Inferior parietal cortex (tissue), 1 donor: ENCODE data around the gene OLFM1.

Experiments used
- DNase-seq: peaks from one replicate; pipeline ENCODE4 v3.0.0-alpha.2; 2016; ENCODE audit errors: extremely low spot score

OLFM1 gene

GRCh38 chr9:135076876-135077430 lies 10.5 kb upstream of the OLFM1 start:
- DNase-seq: no peak

DNA sequence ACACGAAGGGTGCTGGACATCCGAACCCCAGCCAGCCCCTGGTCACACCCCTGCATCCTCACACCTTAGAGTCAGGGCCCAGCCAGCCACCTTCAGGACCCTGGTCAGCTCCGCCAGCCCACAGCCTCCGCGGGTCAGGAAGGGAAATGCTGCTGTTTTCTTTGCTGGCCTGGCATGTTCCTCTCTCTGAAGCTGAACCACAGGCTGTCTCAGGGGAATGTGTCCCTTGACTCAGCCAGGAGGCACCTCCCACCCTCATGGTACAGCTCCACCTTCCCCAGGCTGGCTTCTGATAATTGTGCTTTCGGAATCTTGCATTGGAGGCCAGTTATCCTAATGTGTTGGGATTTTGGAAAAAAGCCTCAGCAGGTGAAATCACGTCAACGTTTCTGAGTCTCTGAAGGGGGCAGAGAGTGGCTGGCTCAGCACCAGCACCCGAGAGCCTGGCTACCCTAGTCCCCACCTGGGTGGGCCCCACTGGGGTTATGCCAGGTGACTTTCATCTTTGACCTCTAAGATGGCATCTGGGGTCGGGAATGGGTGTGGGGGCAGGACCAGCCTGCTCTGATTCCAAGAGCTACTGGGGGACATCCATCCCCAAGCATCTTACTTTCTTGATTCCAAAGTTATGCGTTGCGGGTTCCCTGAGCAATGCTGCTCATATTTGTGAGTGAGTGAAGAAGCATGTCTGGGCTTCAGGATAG lies 9.8 kb upstream of the OLFM1 start:
- no peak for DNase-seq

- DNase-seq: no peak
These were observed 9.1 kb upstream of the OLFM1 start for GRCh38 chr9:135078361-135078821.

- no peak for DNase-seq
These were observed 8.4 kb upstream of the OLFM1 start for GRCh38 chr9:135079018-135079417.

DNA sequence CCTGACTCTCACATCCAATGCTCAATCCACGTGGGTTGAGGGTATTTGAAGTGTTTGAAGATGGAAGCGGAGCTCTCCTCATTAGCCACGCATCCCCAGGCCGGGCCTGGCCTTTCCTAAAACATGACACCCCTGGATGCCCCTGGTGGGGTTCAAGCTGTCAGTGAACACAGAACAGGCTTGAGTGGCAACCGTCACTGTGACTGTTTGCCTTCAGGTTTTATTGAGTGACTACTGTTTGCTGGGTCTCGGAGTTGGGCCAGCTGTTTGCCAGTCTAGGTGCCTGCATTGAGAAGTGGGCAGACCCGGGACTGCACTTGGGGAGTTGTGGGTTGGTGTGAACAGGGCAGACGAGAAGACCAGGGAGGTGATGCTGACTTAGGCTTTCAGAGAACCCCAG lies 7.8 kb upstream of the OLFM1 start:
- no peak for DNase-seq

DNA sequence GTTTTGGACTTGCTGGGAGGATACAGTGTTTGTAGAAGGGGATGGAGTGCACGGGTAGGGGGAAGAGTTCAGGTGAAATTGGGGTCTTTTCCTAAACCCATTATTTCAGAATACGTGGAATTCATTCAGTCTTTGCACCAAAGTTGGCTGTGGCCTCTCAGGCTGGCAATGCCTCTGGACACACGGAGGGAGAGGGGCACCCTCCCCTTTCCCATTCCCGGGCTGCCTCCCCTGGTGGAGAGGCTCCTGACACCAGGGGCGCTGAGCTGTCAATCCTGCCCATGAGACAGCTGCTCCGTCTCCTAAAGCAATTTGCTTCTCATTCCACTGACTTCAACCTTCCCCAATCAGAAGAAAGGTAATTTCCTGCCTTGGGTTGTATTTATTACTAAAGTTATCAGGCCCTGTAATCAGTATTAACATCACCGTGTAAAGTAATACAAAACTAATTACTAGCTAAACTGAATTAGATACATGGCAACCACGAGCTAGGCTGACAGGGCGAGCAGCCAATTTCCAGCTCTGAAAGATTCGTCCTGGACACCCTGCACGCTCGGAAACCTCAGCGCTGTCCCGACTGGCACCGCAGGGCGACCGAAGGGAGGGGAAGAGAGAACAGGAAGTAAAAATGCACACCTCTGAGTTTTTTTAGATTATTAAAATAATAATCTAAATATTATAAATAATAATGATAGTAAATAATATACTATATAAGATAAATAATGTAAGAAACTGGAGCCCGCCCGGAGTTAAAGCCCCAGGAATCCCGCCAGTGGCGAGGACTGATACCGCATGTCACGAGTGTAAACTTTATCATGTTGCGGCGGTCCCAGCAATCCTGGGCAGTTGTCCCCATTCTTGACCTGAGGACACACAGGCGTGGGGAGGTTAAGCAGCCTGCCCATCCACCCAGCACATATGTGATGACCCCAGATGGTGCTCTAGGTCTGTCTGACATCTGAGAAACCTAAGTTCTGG lies 6.9 kb upstream of the OLFM1 start:
- DNase-seq: no peak

DNA sequence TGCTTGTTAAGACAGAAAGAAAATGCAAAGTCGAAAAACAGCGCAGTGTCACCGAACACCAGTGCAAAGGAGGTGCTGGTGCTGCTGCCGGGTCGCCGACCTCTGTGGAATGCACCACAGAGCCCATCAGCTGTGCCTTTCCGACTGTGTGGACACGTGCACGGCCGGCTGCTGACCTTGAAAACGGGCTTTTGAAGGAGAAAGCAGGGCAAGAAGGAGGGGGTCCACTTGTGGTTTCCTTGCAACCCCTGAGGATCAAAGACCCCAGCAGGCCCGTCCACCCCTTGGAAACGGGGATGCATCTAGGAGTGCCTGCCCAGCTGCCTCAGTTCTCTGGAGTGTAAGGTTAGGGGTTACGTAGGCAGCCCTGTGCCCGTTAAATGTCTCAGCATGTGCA lies 6.2 kb upstream of the OLFM1 start:
- no peak for DNase-seq

DNA sequence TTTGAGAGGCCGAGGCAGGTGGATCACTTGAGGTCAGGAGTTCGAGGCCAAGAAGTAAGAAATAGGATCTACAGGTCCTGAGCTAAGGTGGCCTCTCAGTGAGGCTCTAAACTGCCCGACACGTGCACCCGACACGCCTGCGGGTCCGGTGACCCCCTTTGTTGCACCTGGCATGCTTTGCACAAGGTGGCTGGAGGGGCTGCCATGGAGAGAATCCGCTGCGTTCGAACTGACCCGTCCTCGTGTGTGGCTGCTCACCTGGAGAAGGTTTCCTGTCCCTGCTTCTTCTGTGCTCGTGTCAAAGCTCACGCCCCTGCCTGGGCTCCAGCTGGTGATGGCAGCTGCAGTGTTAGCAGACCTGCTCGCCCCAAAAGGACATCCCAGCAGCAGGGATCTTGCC lies 5.7 kb upstream of the OLFM1 start:
- no peak for DNase-seq

- DNase-seq: no peak
These were observed 4.9 kb upstream of the OLFM1 start for GRCh38 chr9:135082536-135082935.

- no peak for DNase-seq
These were observed 4.1 kb upstream of the OLFM1 start for GRCh38 chr9:135083241-135083810.

DNA sequence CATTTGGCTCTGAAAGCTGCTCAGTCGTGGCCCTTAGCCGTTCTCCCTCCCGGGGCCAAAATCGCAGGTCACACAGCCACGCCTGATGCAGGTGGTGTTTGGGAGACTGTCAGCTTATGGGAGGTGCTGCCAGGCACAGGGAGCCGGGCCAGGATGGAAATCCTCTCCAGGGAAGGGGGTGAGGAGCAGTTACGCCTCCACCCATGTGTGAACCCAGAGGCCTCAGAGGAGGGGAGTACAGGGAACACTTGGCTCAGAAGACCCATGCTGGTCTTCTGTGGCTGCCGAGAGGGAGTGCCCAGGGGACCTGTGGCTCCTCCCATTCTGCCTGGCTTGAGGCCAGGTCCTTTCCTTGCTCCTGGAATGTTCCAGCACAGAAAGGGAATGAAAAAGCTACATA lies 3.6 kb upstream of the OLFM1 start:
- DNase-seq: no peak

- DNase-seq: no peak
These were observed 3.2 kb upstream of the OLFM1 start for GRCh38 chr9:135084262-135084661.

DNA sequence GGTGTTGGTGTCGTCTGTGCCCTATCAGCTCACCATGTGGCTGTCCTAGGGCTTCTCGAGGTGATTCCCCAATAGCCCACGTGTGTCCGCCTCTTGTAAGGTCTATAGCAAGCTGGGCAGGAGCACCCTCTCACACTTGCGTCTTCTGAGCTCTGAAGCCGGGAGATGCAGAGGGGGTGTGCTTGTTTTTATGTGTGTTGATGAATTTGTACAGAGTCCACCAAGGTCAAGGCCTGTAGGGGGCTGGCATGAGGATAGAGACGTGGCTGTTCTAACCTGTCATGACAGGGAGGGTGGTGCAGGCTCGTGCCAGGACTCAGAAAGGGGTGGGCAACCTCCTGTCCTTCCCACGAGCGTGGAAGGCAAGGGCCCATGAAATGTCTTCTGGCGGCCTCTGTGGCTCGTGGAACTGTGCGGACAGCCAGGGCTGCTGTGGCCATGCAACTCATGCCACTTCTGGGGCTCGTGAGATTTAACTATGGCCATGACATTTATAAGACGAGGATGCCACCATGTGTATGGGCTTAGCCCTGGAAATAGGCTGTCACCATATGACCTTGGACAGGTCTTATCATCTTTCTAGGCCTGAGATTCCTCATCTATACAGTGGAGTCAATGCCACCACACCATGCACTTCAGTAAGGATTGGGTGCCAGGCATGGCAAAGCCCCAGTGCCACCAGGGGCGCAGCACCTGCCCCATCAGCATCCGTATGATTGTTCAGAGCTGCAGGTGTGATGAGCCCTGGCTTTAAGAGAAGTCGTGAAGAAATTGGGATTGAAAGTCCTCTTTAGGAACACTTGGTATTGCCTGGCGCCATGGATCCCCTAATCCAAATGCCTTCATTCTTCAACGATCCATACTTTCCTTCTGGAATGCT lies 2.3 kb upstream of the OLFM1 start:
- no peak for DNase-seq

GRCh38 chr9:135085830-135086546 lies 1.5 kb upstream of the OLFM1 start:
- DNase-seq: peak; percentile 88

- no peak for DNase-seq
These were observed 625 bp upstream of the OLFM1 start for GRCh38 chr9:135086597-135087488.

DNA sequence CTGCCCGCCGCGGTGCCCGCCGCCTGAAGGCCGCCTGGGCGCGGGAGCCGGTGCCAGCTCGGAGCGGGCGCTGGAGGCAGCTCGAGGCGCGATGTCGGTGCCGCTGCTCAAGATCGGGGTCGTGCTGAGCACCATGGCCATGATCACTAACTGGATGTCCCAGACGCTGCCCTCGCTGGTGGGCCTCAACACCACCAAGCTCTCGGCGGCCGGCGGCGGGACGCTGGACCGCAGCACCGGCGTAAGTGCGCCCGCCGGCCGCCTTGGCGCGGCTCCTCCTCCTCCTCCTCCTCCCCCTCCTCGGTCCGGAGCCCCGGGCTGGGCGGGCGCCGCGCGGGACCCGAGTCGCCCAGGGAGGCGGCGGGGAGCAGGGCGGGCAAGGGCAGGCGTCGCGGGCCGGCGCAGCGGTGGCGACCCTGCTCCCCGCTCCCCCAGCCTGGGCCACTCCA lies 455 bp downstream of the OLFM1 start:
- DNase-seq: no peak

DNA sequence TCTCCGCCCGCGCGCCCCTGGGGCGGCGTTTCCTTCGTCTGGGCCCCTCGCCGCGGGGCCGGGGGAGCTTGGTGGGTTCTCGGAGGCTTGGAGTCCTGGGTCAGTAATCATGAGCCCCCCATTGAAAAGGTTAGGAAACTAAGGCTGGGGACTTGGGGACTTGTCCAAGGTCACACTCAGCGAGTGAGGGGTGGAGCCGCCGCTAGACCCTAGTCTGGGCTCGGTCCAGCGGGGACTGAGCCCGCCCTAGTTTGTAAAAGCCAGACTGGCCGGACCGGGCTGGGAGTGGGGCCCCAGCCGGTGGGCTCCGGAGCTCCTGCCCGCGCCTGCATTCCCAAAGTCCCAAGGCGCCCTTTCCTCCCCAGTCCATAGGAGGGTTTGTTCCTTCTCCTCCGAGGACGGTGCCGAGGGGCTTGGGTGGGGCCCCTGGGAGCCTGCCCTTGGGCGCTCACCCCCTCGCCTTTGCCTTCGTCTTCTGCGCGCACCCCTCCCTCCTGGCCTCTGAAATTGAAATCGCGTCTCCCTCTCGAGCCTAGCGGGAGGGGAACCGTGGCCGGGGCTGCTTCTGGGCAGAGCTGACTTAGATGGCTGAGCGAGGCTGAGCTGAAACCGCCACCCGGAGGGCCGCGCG lies 995 bp downstream of the OLFM1 start:
- no peak for DNase-seq

DNA sequence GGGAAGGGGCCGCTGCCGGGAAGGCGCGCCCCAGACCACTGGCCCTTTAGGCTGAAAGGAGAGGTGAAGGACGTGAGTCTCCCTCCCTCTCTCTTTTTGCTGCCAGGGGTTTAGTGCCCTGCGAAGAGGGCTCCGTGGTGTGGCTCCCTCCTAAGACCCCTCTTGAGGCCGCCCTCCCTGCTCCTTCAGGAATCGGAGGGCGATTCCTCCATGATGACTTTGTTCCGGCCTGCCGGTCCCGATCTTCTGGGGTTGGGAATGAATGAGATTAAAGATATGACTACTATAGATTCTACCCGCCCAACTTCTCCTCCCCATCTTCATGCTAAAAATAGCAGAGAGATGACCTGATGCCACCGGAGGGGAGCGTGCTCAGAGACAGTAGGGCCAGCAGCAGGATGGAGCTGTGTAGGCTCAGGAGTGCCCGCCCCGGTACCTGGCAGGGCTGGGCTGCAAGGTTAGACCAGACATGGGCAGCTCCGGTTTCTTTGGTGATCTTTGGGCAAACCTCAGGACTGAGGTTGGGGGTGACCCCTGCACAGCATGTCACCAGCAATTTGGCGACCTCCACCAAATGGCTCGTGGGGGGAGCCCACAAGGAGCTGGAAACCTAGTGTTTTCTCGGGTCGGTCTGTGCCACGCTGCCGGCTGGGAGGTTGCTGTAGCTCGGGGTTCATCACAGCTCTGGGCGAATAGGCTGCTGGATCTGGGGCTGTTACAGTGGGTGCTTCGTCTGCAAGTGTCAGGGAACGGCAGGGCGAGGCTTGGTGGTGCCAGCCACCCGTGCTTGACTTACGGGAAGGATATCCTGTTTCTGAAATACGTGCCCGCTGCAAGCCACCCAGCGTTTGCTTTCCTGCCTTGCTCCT lies 1.7 kb downstream of the OLFM1 start:
- no peak for DNase-seq
